HEK293 (cell line): ENCODE data around the gene SAP25.

Source experiments
- CTCF ChIA-PET: fragments of 350-600 bp; formaldehyde crosslinking; extraction: SDS; loops from one replicate; lab custom pipeline; 2021; ENCODE audit warnings: antibody characterized with exemption; lab: Yijun Ruan, JAX
- POLR2A ChIA-PET: fragments of 300-600 bp; formaldehyde crosslinking; extraction: SDS; loops from one replicate; lab custom pipeline; 2020; ENCODE audit warnings: antibody characterized with exemption, inconsistent platforms; lab: Yijun Ruan, JAX
- H3K27ac ChIP-seq: fragments of 200-500 bp; sonication (Bioruptor generic); 2 replicates; pipeline ENCODE4 v1.5.1; 2014; ENCODE audit warnings: low read depth, low read length, control low read depth, inconsistent platforms; ENCODE audit errors: extremely low read depth
- H3K36me3 ChIP-seq, 2 experiments: fragments of 200-500 bp in 1 of 2; sonication (Bioruptor generic) in 1 of 2; 1 replicate in 1 of 2; 2 replicates in 1 of 2; pipeline ENCODE4 v1.5.1; 2014 to 2017; ENCODE audit warnings: inconsistent platforms in 2 of 2, low read length in 2 of 2; ENCODE audit not compliant: control insufficient read depth in 2 of 2, insufficient read depth in 1 of 2
- H3K4me1 ChIP-seq: fragments of 200-500 bp; sonication (Bioruptor generic); 2 replicates; pipeline ENCODE4 v1.5.1; 2014; ENCODE audit warnings: mild to moderate bottlenecking, low read length, inconsistent platforms; ENCODE audit not compliant: control insufficient read depth, insufficient read depth
- H3K4me3 ChIP-seq: 2 replicates; pipeline ENCODE4 v1.5.1; 2011; ENCODE audit warnings: low read depth, mild to moderate bottlenecking, control low read depth, low read length, moderate library complexity
- H3K9me3 ChIP-seq: fragments of 200-500 bp; sonication (Bioruptor generic); 2 replicates; pipeline ENCODE4 v1.5.1; 2014; ENCODE audit warnings: low read depth, low read length, inconsistent platforms; ENCODE audit not compliant: control insufficient read depth, insufficient read depth
- BCL11A ChIP-seq: fragments of 450-650 bp; formaldehyde crosslinking; IDR thresholded peaks from 2 replicates; pipeline ENCODE4 v1.5.1; 2016; ENCODE audit warnings: low read depth, missing biosample characterization, missing genetic modification characterization
- GLI2 ChIP-seq: fragments of 450-650 bp; formaldehyde crosslinking; IDR thresholded peaks from 2 replicates; pipeline ENCODE4; 2017; ENCODE audit warnings: missing biosample characterization, missing genetic modification characterization, low read depth, borderline replicate concordance
- GLIS2 ChIP-seq: fragments of 450-650 bp; formaldehyde crosslinking; IDR thresholded peaks from 2 replicates; pipeline ENCODE4 v1.5.1; 2016; ENCODE audit warnings: missing biosample characterization, missing genetic modification characterization
- PATZ1 ChIP-seq: fragments of 450-650 bp; formaldehyde crosslinking; IDR thresholded peaks from 2 replicates; pipeline ENCODE4 v1.5.1; 2016; ENCODE audit warnings: missing biosample characterization, missing genetic modification characterization
- REPIN1 ChIP-seq: fragments of 450-650 bp; formaldehyde crosslinking; IDR thresholded peaks from 2 replicates; pipeline ENCODE4 v1.5.1; 2017; ENCODE audit warnings: missing biosample characterization, missing genetic modification characterization, low read depth
- REST ChIP-seq: fragments of 450-650 bp; formaldehyde crosslinking; IDR thresholded peaks from 2 replicates; pipeline ENCODE4 v1.5.1; 2016; ENCODE audit warnings: missing biosample characterization, missing genetic modification characterization
- ZBTB17 ChIP-seq: fragments of 450-650 bp; formaldehyde crosslinking; IDR thresholded peaks from 2 replicates; pipeline ENCODE4 v1.5.1; 2016; ENCODE audit warnings: missing biosample characterization, missing genetic modification characterization
- ZBTB21 ChIP-seq: fragments of 450-650 bp; formaldehyde crosslinking; IDR thresholded peaks from 2 replicates; pipeline ENCODE4 v1.5.1; 2017; ENCODE audit warnings: missing biosample characterization, missing genetic modification characterization
- ZBTB8A ChIP-seq: fragments of 450-650 bp; formaldehyde crosslinking; IDR thresholded peaks from 2 replicates; pipeline ENCODE4 v1.5.1; 2016; ENCODE audit warnings: missing biosample characterization, missing genetic modification characterization
- ZFP41 ChIP-seq: fragments of 450-650 bp; formaldehyde crosslinking; IDR thresholded peaks from 2 replicates; pipeline ENCODE4 v1.5.1; 2016; ENCODE audit warnings: missing biosample characterization, missing genetic modification characterization, borderline replicate concordance
- ZFP69B ChIP-seq: fragments of 450-650 bp; formaldehyde crosslinking; IDR thresholded peaks from 2 replicates; pipeline ENCODE4 v1.5.1; 2016; ENCODE audit warnings: missing biosample characterization, missing genetic modification characterization
- ZNF112 ChIP-seq: fragments of 450-650 bp; formaldehyde crosslinking; IDR thresholded peaks from 2 replicates; pipeline ENCODE4 v1.5.0; 2017; ENCODE audit warnings: missing biosample characterization, missing genetic modification characterization
- ZNF449 ChIP-seq: fragments of 450-650 bp; formaldehyde crosslinking; IDR thresholded peaks from 2 replicates; pipeline ENCODE4 v1.5.1; 2017; ENCODE audit warnings: missing biosample characterization, mild to moderate bottlenecking, missing genetic modification characterization, moderate library complexity
- ZNF600 ChIP-seq: fragments of 450-650 bp; formaldehyde crosslinking; IDR thresholded peaks from 2 replicates; pipeline ENCODE4 v1.5.1; 2016; ENCODE audit warnings: missing biosample characterization, missing genetic modification characterization
- ZNF624 ChIP-seq: fragments of 450-650 bp; formaldehyde crosslinking; IDR thresholded peaks from 2 replicates; pipeline ENCODE4 v1.5.1; 2017; ENCODE audit warnings: missing biosample characterization, missing genetic modification characterization
- ZNF776 ChIP-seq: fragments of 450-650 bp; formaldehyde crosslinking; IDR thresholded peaks from 2 replicates; pipeline ENCODE4 v1.5.0; 2017; ENCODE audit warnings: missing biosample characterization, missing genetic modification characterization, borderline replicate concordance
- ZSCAN4 ChIP-seq: fragments of 450-650 bp; formaldehyde crosslinking; IDR thresholded peaks from 2 replicates; pipeline ENCODE4 v1.5.1; 2017; ENCODE audit warnings: missing biosample characterization, missing genetic modification characterization

Gene SAP25

GRCh38 chr7:100603726-100604027, 30.0 kb upstream of the SAP25 start:
- Histone ChIP-seq H3K9me3 (no peaks in the 10 kb centered on the region), H3K36me3 (peaks cover 0 to 3% of the 10 kb centered on the region in 2 experiments; a peak in 1 of 3 replicates)
- POLR2A ChIA-PET: interaction anchor here (1.0 to 3.4 kb wide), 3 partner anchors 9 to 18 kb away, joined by 4 to 64 read pairs (median 13); partner anchors contain the start of genes FBXO24, LRCH4 and MOSPD3
- CTCF ChIA-PET: interaction anchor here (0.9 to 1.1 kb wide), 2 partner anchors 13 to 19 kb away, joined by 3 to 4 read pairs; no protein-coding TSS in a partner anchor
- TF ChIP-seq ZSCAN4 (tag by site-specific recombination): no peak
- no peak for TF ChIP-seq ZBTB8A (tag by site-specific recombination)
- TF ChIP-seq ZBTB17: peak; percentile 64
- TF ChIP-seq GLIS2: peak; percentile 77
- TF ChIP-seq ZNF112 (tag by site-specific recombination): no peak
- no peak for TF ChIP-seq GLI2
- TF ChIP-seq BCL11A (tag by site-specific recombination): no peak
- peak; percentile 91 for TF ChIP-seq ZNF600 (tag by site-specific recombination)
- no peak for TF ChIP-seq ZNF624
- TF ChIP-seq REPIN1 (tag by site-specific recombination): no peak
- no peak for TF ChIP-seq ZBTB21
- TF ChIP-seq ZNF449 (tag by site-specific recombination): no peak
- no peak for TF ChIP-seq ZFP41 (tag by site-specific recombination)
- TF ChIP-seq REST: no peak
- TF ChIP-seq PATZ1 (tag by site-specific recombination): no peak
- TF ChIP-seq ZNF776 (tag by site-specific recombination): no peak
- no peak for TF ChIP-seq ZFP69B (tag by site-specific recombination)
- TF ChIP-seq, all 188 proteins: peak for 3
- Histone ChIP-seq H3K4me1 (peaks cover 17% of the 10 kb centered on the region), H3K4me3 (peak overlapping the region; percentile 7; the same call in 1 of the 2 replicates), H3K27ac (peak overlapping the region; percentile 55; the same call in 1 of the 2 replicates)
